IMR-90 (cell line): ENCODE results near the gene SERPINA6. TPM values are rescaled to one million over a fixed set of nuclear protein-coding genes. Genes with fewer than 3 reads are reported as not detected.
A peak's percentile ranks its signal among the peaks of the same experiment; 100 is the strongest.
"Not testable (repeated sequence)": the region's sequence is repeated elsewhere in the genome, so short reads cannot be mapped to it uniquely, and the experiment has no call there.

Source experiments
- ATAC-seq: fragments of 200-7000 bp; cut with Tn5 transposase; 2 replicates; pipeline ENCODE4 v1.9.1; 2020; ENCODE audit warnings: low read depth, mild to moderate bottlenecking, moderate library complexity
- BruUV-seq: library from RNA; stranded (reverse); fragments of 400-500 nt; replicated peaks from 2 replicates; lab custom pipeline; 2021; lab: Mats Ljungman, UMichigan
- CTCF ChIA-PET: fragments of 300-600 bp; formaldehyde crosslinking; extraction: SDS; loops from one replicate; lab custom pipeline; 2021; ENCODE audit warnings: antibody characterized with exemption; lab: Yijun Ruan, JAX
- POLR2A ChIA-PET: fragments of 300-600 bp; sonication (Branson Sonifier 250); formaldehyde crosslinking; loops from one replicate; lab custom pipeline; 2022; ENCODE audit warnings: antibody characterized with exemption; ENCODE audit not compliant: unreplicated experiment; lab: Charles Lee
- DNase-seq: peaks from one replicate; pipeline ENCODE4 v3.0.0; 2013
- H2AFZ ChIP-seq: replicated peaks from 2 replicates; pipeline ENCODE3; 2013; ENCODE audit warnings: low read length, mild to moderate bottlenecking; ENCODE audit not compliant: poor library complexity
- H2AK5ac ChIP-seq: 2 replicates; pipeline ENCODE4 v1.6.1; 2013; ENCODE audit warnings: low read depth, low read length, inconsistent platforms
- H2AK9ac ChIP-seq: replicated peaks from 2 replicates; pipeline ENCODE3; 2013; ENCODE audit warnings: mild to moderate bottlenecking, low read depth, low read length, moderate library complexity; ENCODE audit not compliant: poor library complexity
- H2BK120ac ChIP-seq: 2 replicates; pipeline ENCODE4 v1.6.1; 2013; ENCODE audit warnings: low read depth, low read length, inconsistent platforms
- H2BK15ac ChIP-seq: 3 replicates; pipeline ENCODE4 v1.6.1; 2013; ENCODE audit warnings: low read depth, low read length, inconsistent platforms
- H2BK20ac ChIP-seq: 2 replicates; pipeline ENCODE4 v1.6.1; 2013; ENCODE audit warnings: low read depth, mild to moderate bottlenecking, inconsistent platforms, low read length, moderate library complexity
- H2BK5ac ChIP-seq: 2 replicates; pipeline ENCODE4 v1.6.1; 2013; ENCODE audit warnings: mild to moderate bottlenecking, low read depth, low read length, inconsistent platforms; ENCODE audit not compliant: poor library complexity, severe bottlenecking
- H3K14ac ChIP-seq: replicated peaks from 2 replicates; pipeline ENCODE4 v1.6.1; 2013; ENCODE audit warnings: low read depth, low read length, inconsistent platforms
- H3K18ac ChIP-seq: 2 replicates; pipeline ENCODE4 v1.6.1; 2013; ENCODE audit warnings: low read depth, low read length, control low read depth
- H3K23ac ChIP-seq: 2 replicates; pipeline ENCODE4 v1.6.1; 2013; ENCODE audit warnings: low read depth, low read length, inconsistent platforms
- H3K27ac ChIP-seq: 2 replicates; pipeline ENCODE4 v1.5.1; 2013; ENCODE audit warnings: mild to moderate bottlenecking, control low read depth, low read length; ENCODE audit not compliant: insufficient read depth
- H3K27me3 ChIP-seq: 2 replicates; pipeline ENCODE4 v1.6.1; 2013; ENCODE audit warnings: low read length; ENCODE audit not compliant: control insufficient read depth, insufficient read depth
- H3K36me3 ChIP-seq: 2 replicates; pipeline ENCODE4 v1.6.1; 2013; ENCODE audit warnings: low read length, mixed read lengths; ENCODE audit not compliant: control insufficient read depth, insufficient read depth
- H3K4ac ChIP-seq: 2 replicates; pipeline ENCODE4 v1.6.1; 2013; ENCODE audit warnings: low read depth, low read length, inconsistent platforms
- H3K4me1 ChIP-seq: 2 replicates; pipeline ENCODE4 v1.6.1; 2013; ENCODE audit warnings: low read length, mixed read lengths; ENCODE audit not compliant: control insufficient read depth, insufficient read depth
- H3K4me2 ChIP-seq: 2 replicates; pipeline ENCODE4 v1.6.1; 2013; ENCODE audit warnings: low read depth, mild to moderate bottlenecking, control low read depth, low read length, moderate library complexity
- H3K4me3 ChIP-seq: 2 replicates; pipeline ENCODE4 v1.5.1; 2013; ENCODE audit warnings: low read depth, mild to moderate bottlenecking, control low read depth, low read length, moderate library complexity; ENCODE audit not compliant: insufficient read depth
- H3K56ac ChIP-seq: 2 replicates; pipeline ENCODE4 v1.6.1; 2013; ENCODE audit warnings: low read length, inconsistent platforms; ENCODE audit not compliant: insufficient read depth; ENCODE audit errors: extremely low read depth
- H3K79me1 ChIP-seq, 2 experiments: 2 replicates each; pipeline ENCODE4 v1.6.1; 2013; ENCODE audit warnings: low read length in 2 of 2, inconsistent platforms in 1 of 2, low read depth in 1 of 2
- H3K9ac ChIP-seq: 2 replicates; pipeline ENCODE4 v1.6.1; 2013; ENCODE audit warnings: low read depth, low read length, control low read depth
- H3K9me1 ChIP-seq: 2 replicates; pipeline ENCODE4 v1.6.1; 2013; ENCODE audit warnings: low read length, inconsistent platforms; ENCODE audit not compliant: insufficient read depth
- H3K9me3 ChIP-seq: 2 replicates; pipeline ENCODE4 v1.6.1; 2013; ENCODE audit warnings: low read length; ENCODE audit not compliant: control insufficient read depth, insufficient read depth
- H4K20me1 ChIP-seq: 2 replicates; pipeline ENCODE4 v1.6.1; 2013; ENCODE audit warnings: low read length, inconsistent platforms; ENCODE audit not compliant: insufficient read depth
- H4K5ac ChIP-seq: 2 replicates; pipeline ENCODE4 v1.6.1; 2013; ENCODE audit warnings: mild to moderate bottlenecking, low read depth, low read length, control low read depth
- H4K8ac ChIP-seq, 2 experiments: 2 replicates each; pipeline ENCODE4 v1.6.1; 2013; ENCODE audit warnings: low read depth in 2 of 2, low read length in 2 of 2, control low read depth in 1 of 2, inconsistent platforms in 1 of 2
- H4K91ac ChIP-seq: 2 replicates; pipeline ENCODE4 v1.6.1; 2013; ENCODE audit warnings: low read depth, low read length, inconsistent platforms; ENCODE audit not compliant: insufficient read depth
- WGBS, 2 experiments: methylation state at CpG; one replicate each; pipeline versions ENCODE4 v1.1.5 to v1.1.7; 2013; ENCODE audit warnings: missing lambda C conversion rate in 2 of 2; ENCODE audit not compliant: insufficient read length in 1 of 2; ENCODE audit errors: extremely low coverage in 2 of 2; 5-methylcytosine and 5-hydroxymethylcytosine counted together
- dilution Hi-C: fragments of 300-500 bp; cut with HindIII; formaldehyde crosslinking; loops from one replicate; pipeline ENCODE4 v1.14.3; 2018; ENCODE audit warnings: low sequenced_read_pairs; ENCODE audit not compliant: unreplicated experiment
- in situ Hi-C: fragments of 300-500 bp; cut with MboI; formaldehyde crosslinking; loops from 3 replicates; pipeline ENCODE4 v1.14.3; 2019; ENCODE audit warnings: low sequenced_read_pairs, inconsistent platforms, mixed read lengths
- intact Hi-C: fragments of 100-400 bp; cut with micrococcal nuclease; formaldehyde crosslinking; loops from 2 replicates; pipeline ENCODE4 v1.10.0; 2022
- polyA plus RNA-seq, 3 experiments: library from polyadenylated mRNA; depleted of rRNA; stranded (reverse); fragments of >200 nt; gene quantifications; 2 replicates each; pipeline ENCODE4 v1.2.3, GENCODE V29; 2012; ENCODE audit warnings: low replicate concordance in 1 of 3
- total RNA-seq: library from RNA; depleted of rRNA; stranded (reverse); fragments of >200 nt; gene quantifications from 2 replicates; pipeline ENCODE4 v1.2.3, GENCODE V29; 2012
- TF ChIP-seq, protein P1 (sequence below): fragments of 150-350 bp; IDR thresholded peaks from 2 replicates; pipeline ENCODE4 v1.6.1; 2017; ENCODE audit warnings: mild to moderate bottlenecking, antibody characterized with exemption, low read length, low read depth

Gene SERPINA6
- total and polyA plus RNA-seq, 2 of the 4 experiments (the other 2 are of a cell fraction) = not detected

DNA sequence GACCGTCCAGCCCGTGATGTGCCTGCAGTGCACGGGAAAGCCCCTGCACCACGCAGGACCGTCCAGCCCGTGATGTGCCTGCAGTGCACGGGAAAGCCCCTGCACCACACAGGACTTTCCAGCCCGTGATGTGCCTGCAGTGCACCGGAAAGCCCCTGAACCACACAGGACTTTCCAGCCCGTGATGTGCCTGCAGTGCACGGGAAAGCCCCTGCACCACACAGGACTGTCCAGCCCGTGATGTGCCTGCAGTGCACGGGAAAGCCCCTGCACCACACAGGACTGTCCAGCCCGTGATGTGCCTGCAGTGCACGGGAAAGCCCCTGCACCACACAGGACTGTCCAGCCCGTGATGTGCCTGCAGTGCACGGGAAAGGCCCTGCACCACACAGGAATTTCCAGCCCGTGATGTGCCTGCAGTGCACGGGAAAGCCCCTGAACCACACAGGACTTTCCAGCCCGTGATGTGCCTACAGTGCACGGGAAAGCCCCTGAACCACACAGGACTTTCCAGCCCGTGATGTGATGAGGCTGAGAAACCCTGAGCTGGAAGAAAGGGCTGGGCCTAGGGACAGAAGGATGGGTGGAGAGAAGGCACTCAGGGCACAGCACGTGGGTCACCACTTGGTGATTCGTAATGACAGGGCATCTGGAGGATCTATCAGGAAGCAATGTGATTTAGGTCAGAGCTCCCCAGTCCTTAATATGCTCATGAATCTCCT is 23.1 kb upstream of the SERPINA6 start:
- ChIA-PET POLR2A (interaction anchor here (0.5 kb wide), 1 partner anchor 833 kb away, joined by 11 read pairs; no protein-coding TSS in a partner anchor), CTCF (interaction anchor here (0.6 to 2.3 kb wide), 2 partner anchors 9 to 460 kb away, joined by 4 to 6 read pairs; no protein-coding TSS in a partner anchor)
- H3K9ac ChIP-seq, H3K23ac ChIP-seq, H3K4me3 ChIP-seq, dilution Hi-C loops, H3K4me1 ChIP-seq, H3K27ac ChIP-seq, H4K20me1 ChIP-seq, H4K8ac ChIP-seq, H3K56ac ChIP-seq, H4K5ac ChIP-seq, in situ Hi-C loops, BruUV-seq, H2AK9ac ChIP-seq, H3K79me1 ChIP-seq, intact Hi-C loops, H2BK5ac ChIP-seq, H2BK20ac ChIP-seq, H3K4me2 ChIP-seq, H3K9me3 ChIP-seq, H4K91ac ChIP-seq, H3K14ac ChIP-seq, H2BK15ac ChIP-seq, H3K27me3 ChIP-seq, H3K18ac ChIP-seq, ATAC-seq, H3K36me3 ChIP-seq, H3K4ac ChIP-seq, H2AK5ac ChIP-seq, H2BK120ac ChIP-seq: not testable (repeated sequence)
- DNase-seq = peak; percentile 64
- WGBS, 2 experiments = no CpG with 5 or more reads among the region's 24 CpGs
- Histone ChIP-seq H3K9me1 (peaks cover 14% of the 10 kb centered on the region), H2AFZ (peak overlapping the region; percentile 49)
- TF ChIP-seq, protein P1, sequence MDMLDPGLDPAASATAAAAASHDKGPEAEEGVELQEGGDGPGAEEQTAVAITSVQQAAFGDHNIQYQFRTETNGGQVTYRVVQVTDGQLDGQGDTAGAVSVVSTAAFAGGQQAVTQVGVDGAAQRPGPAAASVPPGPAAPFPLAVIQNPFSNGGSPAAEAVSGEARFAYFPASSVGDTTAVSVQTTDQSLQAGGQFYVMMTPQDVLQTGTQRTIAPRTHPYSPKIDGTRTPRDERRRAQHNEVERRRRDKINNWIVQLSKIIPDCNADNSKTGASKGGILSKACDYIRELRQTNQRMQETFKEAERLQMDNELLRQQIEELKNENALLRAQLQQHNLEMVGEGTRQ = peak; percentile 54; the same call in 1 of the 2 replicates
